H1 (cell line): Measurements from ENCODE around the gene ABHD14A. TPM values are rescaled to one million over a fixed set of nuclear protein-coding genes. Genes with fewer than 3 reads are reported as not detected.

ENCODE experiments used
- CTCF ChIA-PET: fragments of 300-600 bp; sonication (Branson Sonifier 250); formaldehyde crosslinking; loops from one replicate; lab custom pipeline; 2021; ENCODE audit not compliant: partially characterized antibody; lab: Charles Lee
- POLR2A ChIA-PET: fragments of 300-600 bp; sonication (Branson Sonifier 250); formaldehyde crosslinking; loops from one replicate; lab custom pipeline; 2021; ENCODE audit warnings: inconsistent platforms; ENCODE audit not compliant: partially characterized antibody; lab: Charles Lee
- DNase-seq, 2 experiments: peaks; one replicate each; pipeline versions ENCODE4 v3.0.0 to v3.0.0-alpha.2; 2010 to 2022; ENCODE audit warnings: low spot score in 2 of 2, low read depth in 1 of 2, mixed read lengths in 1 of 2
- FAIRE-seq: peaks from 2 replicates; lab custom pipeline; 2011; peaks lifted over from hg19 to GRCh38; lab: Jason Lieb, UNC
- H2AFZ ChIP-seq: 2 replicates; pipeline ENCODE4 v1.8.1; 2012; ENCODE audit warnings: low read length, inconsistent platforms
- H2AK5ac ChIP-seq: 2 replicates; pipeline ENCODE4 v1.6.1; 2013; ENCODE audit warnings: low read depth, low read length
- H2BK120ac ChIP-seq: replicated peaks from 2 replicates; pipeline ENCODE3; 2013; ENCODE audit warnings: low read depth, low read length, inconsistent platforms
- H2BK12ac ChIP-seq: 2 replicates; pipeline ENCODE4 v1.6.1; 2013; ENCODE audit warnings: low read depth, low read length
- H2BK15ac ChIP-seq: 2 replicates; pipeline ENCODE4 v1.6.1; 2013; ENCODE audit warnings: low read length
- H2BK20ac ChIP-seq: 2 replicates; pipeline ENCODE4 v1.6.1; 2013; ENCODE audit warnings: low read length
- H2BK5ac ChIP-seq: 2 replicates; pipeline ENCODE4 v1.6.1; 2013; ENCODE audit warnings: low read depth, low read length
- H3K14ac ChIP-seq: 2 replicates; pipeline ENCODE4 v1.6.1; 2013; ENCODE audit warnings: inconsistent platforms; ENCODE audit not compliant: insufficient read length
- H3K18ac ChIP-seq: 2 replicates; pipeline ENCODE4 v1.6.1; 2013; ENCODE audit warnings: low read length; ENCODE audit errors: extremely low read depth
- H3K23ac ChIP-seq: 2 replicates; pipeline ENCODE4 v1.6.1; 2013; ENCODE audit warnings: inconsistent platforms; ENCODE audit not compliant: insufficient read length
- H3K23me2 ChIP-seq: 2 replicates; pipeline ENCODE4 v1.6.1; 2013; ENCODE audit warnings: low read depth, low read length
- H3K27ac ChIP-seq: 2 replicates; pipeline ENCODE4 v1.6.1; 2011; ENCODE audit warnings: low read depth, low read length, inconsistent platforms
- H3K27me3 ChIP-seq, 4 experiments: replicated peaks in 1 of 4; 1 replicate in 1 of 4; 2 replicates in 3 of 4; pipeline versions ENCODE4 v1.6.1 to v1.8.1; 2011 to 2013; ENCODE audit warnings: low read length in 3 of 4, mild to moderate bottlenecking in 3 of 4, inconsistent platforms in 2 of 4, mixed read lengths in 2 of 4, moderate library complexity in 1 of 4; ENCODE audit not compliant: control insufficient read depth in 3 of 4, insufficient read depth in 3 of 4; ENCODE audit errors: extremely low read depth in 1 of 4
- H3K36me3 ChIP-seq, 4 experiments: 2 replicates each; pipeline versions ENCODE4 v1.6.1 to v1.8.1; 2011 to 2013; ENCODE audit warnings: mild to moderate bottlenecking in 4 of 4, low read length in 3 of 4, moderate library complexity in 2 of 4, control low read depth in 1 of 4, inconsistent platforms in 1 of 4; ENCODE audit not compliant: insufficient read depth in 4 of 4, control insufficient read depth in 2 of 4
- H3K4ac ChIP-seq: replicated peaks from 2 replicates; pipeline ENCODE3; 2013; ENCODE audit warnings: low read length, low read depth, mixed read lengths, inconsistent platforms; ENCODE audit not compliant: insufficient read length
- H3K4me1 ChIP-seq, 4 experiments: replicated peaks in 1 of 4; 1 replicate in 1 of 4; 2 replicates in 3 of 4; pipeline versions ENCODE4 v1.6.1 to v1.8.1; 2011 to 2013; ENCODE audit warnings: low read length in 3 of 4, inconsistent platforms in 2 of 4, mixed read lengths in 1 of 4; ENCODE audit not compliant: insufficient read depth in 4 of 4, control insufficient read depth in 3 of 4
- H3K4me2 ChIP-seq, 2 experiments: 2 replicates each; pipeline versions ENCODE4 v1.6.1 to v1.8.1; 2011 to 2013; ENCODE audit warnings: low read depth in 2 of 2, low read length in 2 of 2, control low read depth in 1 of 2, inconsistent platforms in 1 of 2, mild to moderate bottlenecking in 1 of 2; ENCODE audit not compliant: insufficient read depth in 1 of 2
- H3K4me3 ChIP-seq, 4 experiments: fragments of 200-600, 300-600 bp in 1 of 4; sonication (generic), shearing (Covaris generic), sonication (Bioruptor Twin) in 1 of 4; 2 replicates each; pipeline versions ENCODE4 v1.5.1 to v1.8.1; 2011 to 2016; ENCODE audit warnings: low read length in 4 of 4, low read depth in 3 of 4, control low read depth in 2 of 4, inconsistent platforms in 2 of 4, mild to moderate bottlenecking in 2 of 4, mixed read lengths in 1 of 4, moderate library complexity in 1 of 4; ENCODE audit not compliant: insufficient read depth in 2 of 4; ENCODE audit errors: extremely low read depth in 1 of 4
- H3K56ac ChIP-seq: replicated peaks from 2 replicates; pipeline ENCODE3; 2013; ENCODE audit warnings: low read depth, mild to moderate bottlenecking, mixed read lengths, low read length, inconsistent platforms; ENCODE audit not compliant: insufficient read length
- H3K79me1 ChIP-seq: 2 replicates; pipeline ENCODE4 v1.6.1; 2013; ENCODE audit warnings: low read depth, low read length, control low read depth
- H3K79me2 ChIP-seq, 2 experiments: 2 replicates each; pipeline versions ENCODE4 v1.6.1 to v1.8.1; 2012 to 2013; ENCODE audit warnings: low read length in 2 of 2, mild to moderate bottlenecking in 2 of 2, inconsistent platforms in 1 of 2; ENCODE audit not compliant: insufficient read depth in 2 of 2, control insufficient read depth in 1 of 2
- H3K9ac ChIP-seq, 4 experiments: replicated peaks in 1 of 4; 1 replicate in 1 of 4; 2 replicates in 3 of 4; pipeline versions ENCODE4 v1.6.1 to v1.8.1; 2011 to 2013; ENCODE audit warnings: low read depth in 3 of 4, low read length in 3 of 4, control low read depth in 2 of 4, mild to moderate bottlenecking in 2 of 4, moderate library complexity in 2 of 4, inconsistent platforms in 1 of 4; ENCODE audit errors: extremely low read depth in 1 of 4
- H3K9me3 ChIP-seq, 2 experiments: 2 replicates each; pipeline versions ENCODE4 v1.6.1 to v1.8.1; 2012 to 2013; ENCODE audit warnings: mild to moderate bottlenecking in 2 of 2, moderate library complexity in 2 of 2, control low read depth in 1 of 2, inconsistent platforms in 1 of 2, low read depth in 1 of 2, low read length in 1 of 2, mixed read lengths in 1 of 2; ENCODE audit not compliant: insufficient read depth in 2 of 2
- H4K20me1 ChIP-seq, 2 experiments: replicated peaks in 1 of 2; 2 replicates each; pipeline versions ENCODE3 to v1.8.1; 2011 to 2013; ENCODE audit warnings: inconsistent platforms in 2 of 2, low read length in 2 of 2, mild to moderate bottlenecking in 1 of 2; ENCODE audit not compliant: insufficient read depth in 2 of 2, control insufficient read depth in 1 of 2
- H4K5ac ChIP-seq: 2 replicates; pipeline ENCODE4 v1.6.1; 2013; ENCODE audit warnings: low read length, low read depth, mixed read lengths, inconsistent platforms; ENCODE audit not compliant: insufficient read length
- H4K8ac ChIP-seq: 2 replicates; pipeline ENCODE4 v1.8.0; 2013; ENCODE audit warnings: mild to moderate bottlenecking, moderate library complexity, low read length, inconsistent platforms; ENCODE audit not compliant: insufficient read depth; ENCODE audit errors: extremely low read depth
- H4K91ac ChIP-seq: replicated peaks from 2 replicates; pipeline ENCODE3; 2013; ENCODE audit warnings: low read length, mixed read lengths, inconsistent platforms; ENCODE audit not compliant: insufficient read length
- ASH2L ChIP-seq: fragments of 200-600, 300-600 bp; sonication (generic); IDR thresholded peaks from one replicate; pipeline ENCODE4 v1.7.1; 2017; ENCODE audit warnings: low read length
- BRCA1 ChIP-seq: IDR thresholded peaks from 2 replicates; pipeline ENCODE4 v1.6.1; 2012; ENCODE audit warnings: low read depth, low read length, improper control_type of control experiment
- HDAC2 ChIP-seq, 2 experiments: fragments of 300-600 bp in 1 of 2; sonication (generic) in 1 of 2; IDR thresholded peaks; 2 replicates each; pipeline ENCODE4 v1.6.1; 2011 to 2012; ENCODE audit warnings: low read depth in 2 of 2, low read length in 2 of 2, mild to moderate bottlenecking in 2 of 2, moderate library complexity in 2 of 2, borderline replicate concordance in 1 of 2, inconsistent platforms in 1 of 2
- NANOG ChIP-seq: IDR thresholded peaks from 2 replicates; pipeline ENCODE4 v1.6.1; 2011; ENCODE audit warnings: low read length, low read depth, mild to moderate bottlenecking, inconsistent platforms; ENCODE audit not compliant: insufficient read depth, poor library complexity, severe bottlenecking
- POLR2A ChIP-seq, 2 experiments: IDR thresholded peaks; 1 replicate in 1 of 2; 2 replicates in 1 of 2; pipeline ENCODE4 v1.6.1; 2011; ENCODE audit warnings: low read depth in 2 of 2, low read length in 2 of 2, mild to moderate bottlenecking in 2 of 2; ENCODE audit errors: control extremely low read depth in 1 of 2
- RFX5 ChIP-seq: IDR thresholded peaks from 2 replicates; pipeline ENCODE4 v1.6.1; 2011; ENCODE audit warnings: low read depth, low read length, improper control_type of control experiment, borderline replicate concordance
- WGBS, 2 experiments: shearing (Covaris generic) in 1 of 2; methylation state at CpG; one replicate each; pipeline versions ENCODE4 v1.1.6 to v1.1.7; 2013 to 2015; ENCODE audit warnings: low lambda C conversion rate in 2 of 2, mixed read lengths in 2 of 2, inconsistent platforms in 1 of 2, low coverage in 1 of 2, missing lambda C conversion rate in 1 of 2; ENCODE audit not compliant: insufficient replicate concordance in 2 of 2, insufficient coverage in 1 of 2, insufficient read length in 1 of 2; ENCODE audit errors: extremely low coverage in 1 of 2, missing lambda C conversion rate in 1 of 2; 5-methylcytosine and 5-hydroxymethylcytosine counted together
- polyA plus RNA-seq, 7 experiments: library from polyadenylated mRNA; depleted of rRNA in 3 of 7; stranded (reverse) in 5 of 7; unstranded in 2 of 7; fragments of >200 nt in 5 of 7; fragments of 200-250 nt in 2 of 7; gene quantifications; 1 replicate in 5 of 7; 2 replicates in 1 of 7; 4 replicates in 1 of 7; pipeline versions ENCODE4 v1.2.1 to v1.2.3, GENCODE V29; 2011 to 2013; ENCODE audit warnings: missing spikeins in 2 of 7, mixed read lengths in 2 of 7
- total RNA-seq: library from RNA; stranded (reverse); fragmentation: NEBNext Ultra II Directional; extraction: Animal tissue kit (Norgen Biotek cat#: 25700); gene quantifications from 2 replicates; pipeline ENCODE4 v1.2.1, GENCODE V29; 2021

The ABHD14A gene
- total and polyA plus RNA-seq, 2 of the 8 experiments (the other 6 are each of a cell fraction or from before 2014, with no cell fraction given) = 4.6 to 9.8 TPM

DNA sequence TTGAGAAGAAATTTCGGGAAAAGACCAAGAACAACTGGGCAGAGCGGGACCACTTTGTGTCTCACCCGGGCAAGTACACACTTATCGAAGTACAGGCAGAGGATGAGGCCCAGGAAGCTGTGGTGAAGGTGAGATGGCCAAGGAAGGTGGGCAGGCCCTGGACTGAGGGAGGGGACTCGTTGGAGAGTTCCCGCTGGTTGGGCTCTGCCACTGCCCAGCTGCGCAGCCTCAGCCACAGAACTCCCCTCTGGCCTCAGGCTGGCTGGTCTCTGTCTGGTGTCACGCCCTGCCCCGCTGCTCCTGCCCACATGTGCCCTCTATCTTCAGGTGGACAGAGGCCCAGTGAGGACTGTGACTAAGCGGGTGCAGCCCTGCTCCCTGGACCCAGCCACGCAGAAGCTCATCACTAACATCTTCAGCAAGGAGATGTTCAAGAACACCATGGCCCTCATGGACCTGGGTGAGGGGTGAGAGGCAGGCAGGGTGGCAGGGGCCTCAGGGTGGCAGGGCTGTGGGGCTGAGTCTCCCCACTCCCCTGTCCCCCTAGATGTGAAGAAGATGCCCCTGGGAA lies 30.3 kb upstream of the ABHD14A start:
- Histone ChIP-seq H3K4me3 (no peak overlapping the region), H3K23me2 (peaks cover 9% of the 10 kb centered on the region; the same call in 1 of the 2 replicates), H2BK20ac (no peak overlapping the region), H4K8ac (no peak overlapping the region), H3K56ac (no peak overlapping the region), H4K20me1 (peaks cover 3 to 11% of the 10 kb centered on the region in 2 experiments), H3K23ac (no peak overlapping the region)
- no peak for FAIRE-seq
- DNase-seq = no peak
- no peak for TF ChIP-seq RFX5
- TF ChIP-seq POLR2A (IDR thresholded peaks at IDR 0.05; ENCODE audit: control extremely low read depth in 1 of 2, low read depth in 2 of 2, low read length in 2 of 2) = no peak
- TF ChIP-seq NANOG = no peak
- no peak for TF ChIP-seq ASH2L
- no peak for TF ChIP-seq HDAC2 (IDR thresholded peaks at IDR 0.05; ENCODE audit: borderline replicate concordance in 1 of 2, low read depth in 2 of 2, low read length in 2 of 2)
- no peak for TF ChIP-seq BRCA1
- TF ChIP-seq, all 59 proteins: peak for 0
- no peak overlapping the region for H2AK5ac ChIP-seq
- peaks cover 0 to 18% of the 10 kb centered on the region in 2 experiments; a peak in 3 of 4 replicates for H3K79me2 ChIP-seq
- H4K5ac ChIP-seq = no peak overlapping the region
- CTCF ChIA-PET = interaction anchor here (0.9 to 5.1 kb wide), 9 partner anchors 10 to 125 kb away, joined by 3 to 44 read pairs (median 6); partner anchors contain the start of genes ABHD14B, ACY1 and RPL29
- no peaks in the 10 kb centered on the region for H3K9me3 ChIP-seq
- WGBS, 2 experiments = 87% methylated on average over 11 of the region's 11 CpGs; no CpG with 5 or more reads in 1 of the 2 experiments
- H3K4me1 ChIP-seq = peaks cover 2 to 13% (median 6%) of the 10 kb centered on the region in 4 experiments
- no peak overlapping the region for H3K18ac ChIP-seq
- no peak overlapping the region for H4K91ac ChIP-seq
- H3K14ac ChIP-seq = no peak overlapping the region
- H3K4ac ChIP-seq = no peak overlapping the region
- H3K79me1 ChIP-seq = peaks cover 7% of the 10 kb centered on the region; the same call in 1 of the 2 replicates
- POLR2A ChIA-PET = interaction anchor here (0.9 to 15.7 kb wide), 5 partner anchors 10 to 48 kb away, joined by 3 to 148 read pairs (median 6); partner anchors contain the start of genes ACY1, GPR62, PCBP4 and RPL29
- no peak overlapping the region for H2BK120ac ChIP-seq
- H3K36me3 ChIP-seq = no peaks in the 10 kb centered on the region
- H2BK12ac ChIP-seq = no peak overlapping the region
- no peak overlapping the region for H3K27ac ChIP-seq
- no peak overlapping the region for H2BK5ac ChIP-seq
- no peak overlapping the region for H3K4me2 ChIP-seq
- H2AFZ ChIP-seq = no peak overlapping the region
- no peak overlapping the region for H2BK15ac ChIP-seq
- no peak overlapping the region for H3K9ac ChIP-seq
- peaks cover 0 to 10% (median 4%) of the 10 kb centered on the region in 4 experiments; a peak in 5 of 7 replicates for H3K27me3 ChIP-seq
